Measurements from ENCODE around the gene SAMMSON. TPM values are rescaled to one million over a fixed set of nuclear protein-coding genes. Genes with fewer than 3 reads are reported as not detected.

Gene SAMMSON
- total and polyA plus RNA-seq, 2 donors (not counting 1 experiment from before 2014, with no cell fraction given) = not detected

DNA sequence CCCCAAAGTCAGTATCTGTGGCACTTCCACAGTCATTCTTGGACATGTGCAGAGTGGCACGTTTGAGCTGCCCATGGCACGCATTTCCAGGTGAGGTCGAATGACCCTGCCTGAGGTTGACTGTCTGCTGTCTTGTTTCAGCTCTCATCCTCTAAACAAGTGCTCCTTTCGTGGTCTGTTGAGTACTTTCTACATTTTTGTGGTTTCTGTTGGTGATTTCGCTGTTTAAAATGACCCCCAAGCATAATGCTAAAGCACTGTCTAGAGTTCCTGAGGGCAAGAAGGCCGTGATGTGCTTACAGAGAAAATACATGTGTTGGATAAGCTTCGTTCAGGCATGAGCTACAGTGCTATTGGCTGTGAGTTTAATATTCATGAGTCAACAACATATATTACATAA is 40.0 kb upstream of the SAMMSON start:
- DNase-seq (no peak), ATAC-seq (ENCODE audit: low read depth) (no peak)
- no peaks in the 10 kb centered on the region for H3K36me3 ChIP-seq (replicated peaks in 1 of 2; ENCODE audit: control extremely low read depth in 1 of 2, control insufficient read depth in 1 of 2, extremely low read depth in 1 of 2, insufficient read depth in 2 of 2, low read length in 1 of 2)
- no peaks in the 10 kb centered on the region for H3K27me3 ChIP-seq (replicated peaks in 1 of 4; ENCODE audit: control extremely low read depth in 1 of 4, control insufficient read depth in 3 of 4, insufficient read depth in 4 of 4, low read length in 3 of 4)
- H3K79me2 ChIP-seq (ENCODE audit: control insufficient read depth, insufficient read depth, low read length) = no peaks in the 10 kb centered on the region
- no peak overlapping the region for H3K4me3 ChIP-seq (ENCODE audit: control extremely low read depth in 1 of 5, extremely low read depth in 1 of 5, insufficient read depth in 1 of 5, low read depth in 2 of 5, low read length in 4 of 5)
- ChIA-PET POLR2A (no interaction called here), CTCF (no interaction called here)
- Mint-ChIP-seq H3K9me3 (ENCODE audit: insufficient read depth) (no peaks in the 10 kb centered on the region), H3K4me3 (no peak overlapping the region), H3K4me1 (no peaks in the 10 kb centered on the region), H3K27me3 (peaks cover 6% of the 10 kb centered on the region), H3K27ac (no peak overlapping the region)
- no peak overlapping the region for H2AFZ ChIP-seq (ENCODE audit: insufficient read depth, low read depth, low read length, poor library complexity, severe bottlenecking)
- H3K9me3 ChIP-seq (ENCODE audit: control extremely low read depth in 1 of 3, control insufficient read depth in 2 of 3, insufficient read depth in 1 of 3, low read length in 2 of 3) = no peaks in the 10 kb centered on the region
- TF ChIP-seq EZH2 (IDR thresholded peaks at IDR 0.05; ENCODE audit: borderline replicate concordance, insufficient read depth, low read depth, low read length, poor library complexity, severe bottlenecking) = no peak
- TF ChIP-seq, protein P1, sequence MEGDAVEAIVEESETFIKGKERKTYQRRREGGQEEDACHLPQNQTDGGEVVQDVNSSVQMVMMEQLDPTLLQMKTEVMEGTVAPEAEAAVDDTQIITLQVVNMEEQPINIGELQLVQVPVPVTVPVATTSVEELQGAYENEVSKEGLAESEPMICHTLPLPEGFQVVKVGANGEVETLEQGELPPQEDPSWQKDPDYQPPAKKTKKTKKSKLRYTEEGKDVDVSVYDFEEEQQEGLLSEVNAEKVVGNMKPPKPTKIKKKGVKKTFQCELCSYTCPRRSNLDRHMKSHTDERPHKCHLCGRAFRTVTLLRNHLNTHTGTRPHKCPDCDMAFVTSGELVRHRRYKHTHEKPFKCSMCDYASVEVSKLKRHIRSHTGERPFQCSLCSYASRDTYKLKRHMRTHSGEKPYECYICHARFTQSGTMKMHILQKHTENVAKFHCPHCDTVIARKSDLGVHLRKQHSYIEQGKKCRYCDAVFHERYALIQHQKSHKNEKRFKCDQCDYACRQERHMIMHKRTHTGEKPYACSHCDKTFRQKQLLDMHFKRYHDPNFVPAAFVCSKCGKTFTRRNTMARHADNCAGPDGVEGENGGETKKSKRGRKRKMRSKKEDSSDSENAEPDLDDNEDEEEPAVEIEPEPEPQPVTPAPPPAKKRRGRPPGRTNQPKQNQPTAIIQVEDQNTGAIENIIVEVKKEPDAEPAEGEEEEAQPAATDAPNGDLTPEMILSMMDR (IDR thresholded peaks at IDR 0.05) = no peak
- intact Hi-C loops (cut with micrococcal nuclease) = no loop called here
- no peak overlapping the region for H3K27ac ChIP-seq (ENCODE audit: low read length in 2 of 2)
- H3K4me1 ChIP-seq (ENCODE audit: control insufficient read depth in 2 of 2, insufficient read depth in 2 of 2, low read length in 2 of 2) = no peaks in the 10 kb centered on the region
- H3K9ac ChIP-seq (ENCODE audit: low read length) = no peak overlapping the region
- H3K4me2 ChIP-seq (replicated peaks; ENCODE audit: low read depth, low read length, poor library complexity, severe bottlenecking) = no peak overlapping the region
- no peaks in the 10 kb centered on the region for H4K20me1 ChIP-seq (ENCODE audit: control insufficient read depth, insufficient read depth, low read length, poor library complexity, severe bottlenecking)
- 80% methylated on average over 4 of the region's 7 CpGs for WGBS (ENCODE audit: insufficient coverage)

DNA sequence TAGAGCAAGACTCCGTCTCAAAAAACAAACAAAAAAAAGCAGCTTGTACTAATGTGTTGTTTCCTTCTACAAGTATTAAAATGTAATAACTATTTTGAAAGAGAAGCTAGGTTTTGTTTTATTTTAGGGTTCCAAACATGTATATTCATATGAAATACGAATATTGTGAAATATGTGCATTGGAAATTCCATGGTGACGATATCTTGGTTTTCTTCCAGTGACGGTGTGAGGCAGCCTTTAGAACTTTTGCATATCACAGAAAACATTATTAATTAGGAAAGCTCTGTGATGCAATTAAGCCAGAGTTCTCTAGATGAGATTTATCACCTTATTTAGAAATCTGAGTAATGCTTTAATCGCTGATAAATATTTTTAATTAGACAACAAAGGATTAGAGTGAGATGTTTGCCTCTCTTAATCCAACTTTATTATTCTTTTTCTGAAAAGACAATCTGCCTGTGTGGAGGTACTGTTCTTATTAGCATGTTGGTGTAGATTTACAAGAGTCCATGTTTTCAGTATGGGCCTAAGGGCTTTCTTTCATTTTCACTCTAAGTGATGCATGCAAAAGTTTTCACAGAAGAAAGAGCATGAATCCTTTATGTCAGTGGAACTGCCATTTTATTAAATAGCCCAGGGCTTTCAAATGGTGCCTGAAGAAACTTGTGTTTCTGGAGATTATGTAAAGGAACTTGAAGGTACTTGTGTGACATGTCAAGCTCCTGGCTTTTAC is 37.7 kb upstream of the SAMMSON start:
- POLR2A ChIA-PET = no interaction called here
- Histone ChIP-seq H3K9me3 (ENCODE audit: control extremely low read depth in 1 of 3, control insufficient read depth in 2 of 3, insufficient read depth in 1 of 3, low read length in 2 of 3) (no peaks in the 10 kb centered on the region), H3K36me3 (replicated peaks in 1 of 2; ENCODE audit: control extremely low read depth in 1 of 2, control insufficient read depth in 1 of 2, extremely low read depth in 1 of 2, insufficient read depth in 2 of 2, low read length in 1 of 2) (no peaks in the 10 kb centered on the region), H2AFZ (ENCODE audit: insufficient read depth, low read depth, low read length, poor library complexity, severe bottlenecking) (no peak overlapping the region), H4K20me1 (ENCODE audit: control insufficient read depth, insufficient read depth, low read length, poor library complexity, severe bottlenecking) (no peaks in the 10 kb centered on the region), H3K79me2 (ENCODE audit: control insufficient read depth, insufficient read depth, low read length) (no peaks in the 10 kb centered on the region), H3K9ac (ENCODE audit: low read length) (no peak overlapping the region), H3K27ac (ENCODE audit: low read length in 2 of 2) (no peak overlapping the region), H3K4me2 (replicated peaks; ENCODE audit: low read depth, low read length, poor library complexity, severe bottlenecking) (no peak overlapping the region), H3K4me1 (ENCODE audit: control insufficient read depth in 2 of 2, insufficient read depth in 2 of 2, low read length in 2 of 2) (no peaks in the 10 kb centered on the region), H3K4me3 (ENCODE audit: control extremely low read depth in 1 of 5, extremely low read depth in 1 of 5, insufficient read depth in 1 of 5, low read depth in 2 of 5, low read length in 4 of 5) (no peak overlapping the region), H3K27me3 (replicated peaks in 1 of 4; ENCODE audit: control extremely low read depth in 1 of 4, control insufficient read depth in 3 of 4, insufficient read depth in 4 of 4, low read length in 3 of 4) (no peaks in the 10 kb centered on the region)
- H3K27me3 Mint-ChIP-seq = no peaks in the 10 kb centered on the region
- no peak for DNase-seq
- H3K4me3 Mint-ChIP-seq = no peak overlapping the region
- whole genome bisulfite sequencing (ENCODE audit: insufficient coverage) = no CpG with 5 or more reads among the region's 5 CpGs
- CTCF ChIA-PET = interaction anchor here (0.8 kb wide), 1 partner anchor 15 kb away, joined by 3 read pairs; no protein-coding TSS in a partner anchor
- no peaks in the 10 kb centered on the region for H3K4me1 Mint-ChIP-seq
- no peaks in the 10 kb centered on the region for H3K9me3 Mint-ChIP-seq (ENCODE audit: insufficient read depth)
- no peak for ATAC-seq (ENCODE audit: low read depth)
- TF ChIP-seq, protein P1 (IDR thresholded peaks at IDR 0.05) = no peak
- no peak for TF ChIP-seq EZH2 (IDR thresholded peaks at IDR 0.05; ENCODE audit: borderline replicate concordance, insufficient read depth, low read depth, low read length, poor library complexity, severe bottlenecking)
- intact Hi-C loops (cut with micrococcal nuclease) = no loop called here
- H3K27ac Mint-ChIP-seq = no peak overlapping the region
